Left ventricle myocardium inferior (tissue), 1 donor: Measurements from ENCODE around the gene PHACTR4. TPM values are rescaled to one million over a fixed set of nuclear protein-coding genes. Genes with fewer than 3 reads are reported as not detected.
A peak's percentile ranks its signal among the peaks of the same experiment; 100 is the strongest.
"Not testable (repeated sequence)": the region's sequence is repeated elsewhere in the genome, so short reads cannot be mapped to it uniquely, and the experiment has no call there.

ENCODE experiments used
- DNase-seq: peaks from one replicate; pipeline ENCODE4 v3.0.0-alpha.2; 2020
- H3K27ac ChIP-seq: fragments of 200-600 bp; replicated peaks from 2 replicates; pipeline ENCODE4 v1.8.0; 2021
- H3K27me3 ChIP-seq: fragments of 200-600 bp; 2 replicates; pipeline ENCODE4 v1.8.0; 2021; ENCODE audit warnings: low read depth
- H3K36me3 ChIP-seq: fragments of 200-600 bp; 2 replicates; pipeline ENCODE4 v1.8.0; 2021
- H3K4me1 ChIP-seq: fragments of 200-600 bp; 2 replicates; pipeline ENCODE4 v1.8.0; 2021
- H3K4me3 ChIP-seq: fragments of 200-600 bp; 2 replicates; pipeline ENCODE4 v1.8.0; 2021; ENCODE audit warnings: mild to moderate bottlenecking, moderate library complexity
- H3K9me3 ChIP-seq: fragments of 200-600 bp; replicated peaks from 2 replicates; pipeline ENCODE4 v1.8.0; 2021
- CTCF ChIP-seq: fragments of 200-600 bp; IDR thresholded peaks from 2 replicates; pipeline ENCODE4 v1.8.0; 2021; ENCODE audit warnings: antibody characterized with exemption, mild to moderate bottlenecking, borderline replicate concordance
- intact Hi-C: fragments of 100-400 bp; cut with micrococcal nuclease; formaldehyde crosslinking; loops from one replicate; pipeline ENCODE4 v1.11.0; 2022
- total RNA-seq: library from RNA; stranded (reverse); fragmentation: NEBNext Ultra II Directional; extraction: Animal tissue kit (Norgen Biotek cat#: 25700); gene quantifications from one replicate; pipeline ENCODE4 v1.2.1, GENCODE V29; 2021
- donor health status: DM: no; HTN: yes; CAD: no; lungs with severe emphysema.

PHACTR4 gene
- total RNA-seq, 1 donor from 2014 or later, result 13.6 TPM

DNA sequence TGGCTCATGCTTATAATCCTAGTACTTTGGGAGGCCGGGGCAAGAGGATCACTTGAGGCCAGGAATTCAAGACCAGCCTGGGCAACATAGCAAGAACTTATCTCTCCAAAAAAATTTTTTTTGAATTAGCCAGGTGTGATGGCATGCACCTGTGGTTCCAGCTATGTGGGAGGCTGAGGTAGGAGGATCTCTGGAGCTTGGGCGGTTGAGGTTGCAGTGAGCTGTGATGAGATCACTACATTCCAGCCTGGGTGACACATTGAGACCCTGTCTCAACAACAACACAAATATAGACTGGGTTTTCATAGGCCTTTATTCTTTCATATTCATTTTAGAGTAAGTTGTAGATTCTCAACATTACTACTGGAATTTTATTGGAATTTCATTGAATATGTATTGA, 27.9 kb upstream of the PHACTR4 start:
- no peak for DNase-seq
- intact Hi-C loops, result no loop called here
- Histone ChIP-seq H3K4me3 (no peak overlapping the region), H3K36me3 (no peaks in the 10 kb centered on the region), H3K4me1 (no peaks in the 10 kb centered on the region), H3K27ac (no peak overlapping the region), H3K27me3 (no peaks in the 10 kb centered on the region), H3K9me3 (no peaks in the 10 kb centered on the region)
- no peak for TF ChIP-seq CTCF

- Histone ChIP-seq H3K4me1 (no peaks in the 10 kb centered on the region), H3K27me3 (no peaks in the 10 kb centered on the region), H3K9me3 (no peaks in the 10 kb centered on the region), H3K36me3 (no peaks in the 10 kb centered on the region), H3K27ac (no peak overlapping the region), H3K4me3 (no peak overlapping the region)
- TF ChIP-seq CTCF, result no peak
- no peak for DNase-seq
- intact Hi-C loops, result no loop called here
These were observed 26.1 kb upstream of the PHACTR4 start for GRCh38 chr1:28343405-28343804.

- H3K27ac ChIP-seq, H3K9me3 ChIP-seq, H3K36me3 ChIP-seq, H3K4me3 ChIP-seq, H3K4me1 ChIP-seq, H3K27me3 ChIP-seq, DNase-seq: not testable (repeated sequence)
- intact Hi-C loops, result loop anchor here (10.0 kb wide), 1 partner anchor 251 kb away; no protein-coding TSS in a partner anchor
These were observed 16.2 kb upstream of the PHACTR4 start for GRCh38 chr1:28353248-28353810.

DNA sequence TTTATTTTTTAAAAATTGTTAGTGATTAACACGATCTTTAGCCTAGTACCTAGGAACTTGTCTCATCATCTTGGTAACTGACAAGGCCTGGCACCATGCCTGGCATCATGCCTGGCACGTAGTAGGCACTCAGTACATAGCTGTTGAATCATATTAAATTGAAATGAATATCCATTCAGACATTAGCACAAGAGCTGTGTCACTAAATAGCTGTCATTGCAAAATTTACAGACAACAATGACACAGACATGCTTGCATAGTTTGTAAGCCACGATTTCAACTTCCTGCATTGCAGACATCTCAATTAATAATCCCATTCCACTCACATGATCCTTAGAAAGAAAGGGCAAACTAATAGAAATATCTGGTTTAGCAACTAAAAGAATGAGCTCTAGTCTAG, 15.4 kb upstream of the PHACTR4 start:
- no peak for TF ChIP-seq CTCF
- no peaks in the 10 kb centered on the region for H3K9me3 ChIP-seq
- no peaks in the 10 kb centered on the region for H3K4me1 ChIP-seq
- intact Hi-C loops, result loop anchor here (10.0 kb wide), 1 partner anchor 251 kb away; no protein-coding TSS in a partner anchor
- no peaks in the 10 kb centered on the region for H3K36me3 ChIP-seq
- H3K4me3 ChIP-seq, result no peak overlapping the region
- no peak overlapping the region for H3K27ac ChIP-seq
- no peaks in the 10 kb centered on the region for H3K27me3 ChIP-seq
- no peak for DNase-seq

DNA sequence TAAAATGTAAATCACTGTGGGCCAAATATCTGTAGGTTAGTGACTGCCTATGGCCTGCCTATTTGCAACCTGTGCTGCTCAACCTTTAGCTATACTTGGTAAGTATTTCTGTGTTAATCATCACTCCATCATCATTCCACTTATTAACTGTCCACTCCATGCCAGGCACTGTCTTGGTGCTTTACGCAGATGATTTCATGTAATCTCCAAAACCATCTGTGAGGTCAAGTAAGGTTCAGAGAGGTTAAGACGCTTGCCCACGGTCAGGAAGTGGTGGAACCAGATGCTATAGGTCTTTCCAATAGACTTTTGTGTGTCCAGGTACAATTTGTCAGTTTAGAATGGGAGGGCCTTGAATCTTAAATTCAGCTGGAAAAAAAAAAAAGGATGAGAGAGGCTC, 10.8 kb upstream of the PHACTR4 start:
- no peaks in the 10 kb centered on the region for H3K36me3 ChIP-seq
- no peak for DNase-seq
- no peak overlapping the region for H3K4me3 ChIP-seq
- no peaks in the 10 kb centered on the region for H3K4me1 ChIP-seq
- no peaks in the 10 kb centered on the region for H3K27me3 ChIP-seq
- H3K27ac ChIP-seq, result no peak overlapping the region
- intact Hi-C loops, result loop anchor here (10.0 kb wide), 1 partner anchor 246 kb away; no protein-coding TSS in a partner anchor
- no peak for TF ChIP-seq CTCF
- H3K9me3 ChIP-seq, result no peaks in the 10 kb centered on the region

GRCh38 chr1:28359592-28360239, 9.8 kb upstream of the PHACTR4 start:
- TF ChIP-seq CTCF, result peak; percentile 77
- H3K36me3 ChIP-seq, result no peaks in the 10 kb centered on the region
- H3K4me1 ChIP-seq, result no peaks in the 10 kb centered on the region
- no peaks in the 10 kb centered on the region for H3K27me3 ChIP-seq
- intact Hi-C loops, result loop anchor here (10.0 kb wide), 1 partner anchor 245 kb away; no protein-coding TSS in a partner anchor
- no peaks in the 10 kb centered on the region for H3K9me3 ChIP-seq
- no peak overlapping the region for H3K27ac ChIP-seq
- DNase-seq, result peak; percentile 64
- no peak overlapping the region for H3K4me3 ChIP-seq
